Measurements from ENCODE around the gene GOLGA6C.

DNA sequence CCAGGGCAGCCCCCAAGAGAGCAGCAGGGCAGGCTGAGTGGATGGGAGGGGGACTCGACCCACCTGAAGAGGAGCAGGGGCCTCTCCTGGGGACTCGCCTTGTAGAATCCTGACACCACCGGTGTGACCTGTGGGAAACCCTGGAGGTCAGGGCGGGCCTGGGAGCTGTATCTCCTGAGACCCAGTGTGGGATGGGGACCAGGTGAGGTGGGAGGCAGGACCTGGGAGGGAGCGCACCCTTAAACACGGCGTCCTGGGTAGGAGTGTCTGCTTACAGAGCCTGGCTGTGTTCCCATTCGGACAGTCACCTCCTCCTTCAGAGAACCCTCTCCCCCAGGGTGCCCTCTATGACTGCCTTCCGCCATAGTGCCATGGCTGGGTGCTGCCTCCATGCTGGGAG is 29.3 kb upstream of the GOLGA6C start:
- no peak for TF ChIP-seq POLR2A (IDR thresholded peaks at IDR 0.05)
- TF ChIP-seq, protein P1, sequence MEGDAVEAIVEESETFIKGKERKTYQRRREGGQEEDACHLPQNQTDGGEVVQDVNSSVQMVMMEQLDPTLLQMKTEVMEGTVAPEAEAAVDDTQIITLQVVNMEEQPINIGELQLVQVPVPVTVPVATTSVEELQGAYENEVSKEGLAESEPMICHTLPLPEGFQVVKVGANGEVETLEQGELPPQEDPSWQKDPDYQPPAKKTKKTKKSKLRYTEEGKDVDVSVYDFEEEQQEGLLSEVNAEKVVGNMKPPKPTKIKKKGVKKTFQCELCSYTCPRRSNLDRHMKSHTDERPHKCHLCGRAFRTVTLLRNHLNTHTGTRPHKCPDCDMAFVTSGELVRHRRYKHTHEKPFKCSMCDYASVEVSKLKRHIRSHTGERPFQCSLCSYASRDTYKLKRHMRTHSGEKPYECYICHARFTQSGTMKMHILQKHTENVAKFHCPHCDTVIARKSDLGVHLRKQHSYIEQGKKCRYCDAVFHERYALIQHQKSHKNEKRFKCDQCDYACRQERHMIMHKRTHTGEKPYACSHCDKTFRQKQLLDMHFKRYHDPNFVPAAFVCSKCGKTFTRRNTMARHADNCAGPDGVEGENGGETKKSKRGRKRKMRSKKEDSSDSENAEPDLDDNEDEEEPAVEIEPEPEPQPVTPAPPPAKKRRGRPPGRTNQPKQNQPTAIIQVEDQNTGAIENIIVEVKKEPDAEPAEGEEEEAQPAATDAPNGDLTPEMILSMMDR (IDR thresholded peaks at IDR 0.05) = no peak

All from Peyer's patch (tissue), 4 donors.